Measurements from ENCODE around the gene ZFHX3. TPM values are rescaled to one million over a fixed set of nuclear protein-coding genes. Genes with fewer than 3 reads are reported as not detected.

Gene ZFHX3
- total and polyA plus RNA-seq, 9 donors, result 3.4 to 17.6 (median 11.9) TPM

GRCh38 chr16:72969812-72970211, 78.1 kb downstream of the ZFHX3 start:
- intact Hi-C loops (cut with DNase I), result no loop called here
- H3K9me3 ChIP-seq, result no peaks in the 10 kb centered on the region
- H3K4me1 ChIP-seq (ENCODE audit: insufficient read depth), result no peaks in the 10 kb centered on the region
- H3K4me3 ChIP-seq, result no peak overlapping the region
- 77 to 88% (median 84%) methylated on average over 9 of the region's 9 CpGs for WGBS, 3 donors
- H3K27ac ChIP-seq, result no peak overlapping the region
- no peak for DNase-seq
- H3K27me3 ChIP-seq, result no peaks in the 10 kb centered on the region
- no peak for TF ChIP-seq EP300 (IDR thresholded peaks at IDR 0.05)
- TF ChIP-seq CTCF (IDR thresholded peaks at IDR 0.05), result no peak
- TF ChIP-seq POLR2A (IDR thresholded peaks at IDR 0.05), result no peak
- no peaks in the 10 kb centered on the region for H3K36me3 ChIP-seq

- H3K4me1 ChIP-seq (ENCODE audit: insufficient read depth), result no peaks in the 10 kb centered on the region
- 85 to 87% (median 86%) methylated on average over 7 of the region's 7 CpGs for WGBS, 3 donors
- H3K27ac ChIP-seq, result no peak overlapping the region
Observed at GRCh38 chr16:72969146-72969545, 78.8 kb downstream of the ZFHX3 start.

GRCh38 chr16:72967941-72968340, 80.0 kb downstream of the ZFHX3 start:
- no peak overlapping the region for H3K4me3 ChIP-seq
- 88 to 90% (median 90%) methylated on average over 5 of the region's 5 CpGs for WGBS, 3 donors
- intact Hi-C loops (cut with DNase I), result no loop called here

More at GRCh38 chr16:72969146-72969545, 78.8 kb downstream of the ZFHX3 start:
- Histone ChIP-seq H3K36me3 (no peaks in the 10 kb centered on the region), H3K4me3 (no peak overlapping the region), H3K27me3 (no peaks in the 10 kb centered on the region), H3K9me3 (no peaks in the 10 kb centered on the region)
- intact Hi-C loops (cut with DNase I), result no loop called here
- TF ChIP-seq EP300 (IDR thresholded peaks at IDR 0.05) (no peak), POLR2A (IDR thresholded peaks at IDR 0.05) (no peak), CTCF (IDR thresholded peaks at IDR 0.05) (no peak)
- DNase-seq, result no peak

GRCh38 chr16:72963533-72964315, 84.2 kb downstream of the ZFHX3 start:
- DNase-seq, result no peak
- 73 to 79% (median 76%) methylated on average over 10 of the region's 10 CpGs for WGBS, 3 donors
- Histone ChIP-seq H3K4me3 (no peak overlapping the region), H3K36me3 (no peaks in the 10 kb centered on the region), H3K27ac (no peak overlapping the region), H3K9me3 (no peaks in the 10 kb centered on the region), H3K4me1 (ENCODE audit: insufficient read depth) (no peaks in the 10 kb centered on the region), H3K27me3 (no peaks in the 10 kb centered on the region)
- intact Hi-C loops (cut with DNase I), result no loop called here
- TF ChIP-seq EP300 (IDR thresholded peaks at IDR 0.05) (no peak), POLR2A (IDR thresholded peaks at IDR 0.05) (no peak), CTCF (IDR thresholded peaks at IDR 0.05) (no peak)

More at GRCh38 chr16:72967941-72968340, 80.0 kb downstream of the ZFHX3 start:
- no peaks in the 10 kb centered on the region for H3K9me3 ChIP-seq
- no peaks in the 10 kb centered on the region for H3K27me3 ChIP-seq
- no peak overlapping the region for H3K27ac ChIP-seq
- H3K36me3 ChIP-seq, result no peaks in the 10 kb centered on the region
- no peak for DNase-seq
- no peak for TF ChIP-seq POLR2A (IDR thresholded peaks at IDR 0.05)
- TF ChIP-seq CTCF (IDR thresholded peaks at IDR 0.05), result no peak
- no peak for TF ChIP-seq EP300 (IDR thresholded peaks at IDR 0.05)
- H3K4me1 ChIP-seq (ENCODE audit: insufficient read depth), result no peaks in the 10 kb centered on the region

Measured in ovary (tissue), 9 donors.